CD8-positive, alpha-beta memory T cell (primary cell): Measurements from ENCODE around the gene POC5. TPM values are rescaled to one million over a fixed set of nuclear protein-coding genes. Genes with fewer than 3 reads are reported as not detected.
"Not testable (repeated sequence)": the region's sequence is repeated elsewhere in the genome, so short reads cannot be mapped to it uniquely, and the experiment has no call there.

ENCODE experiments used
- CTCF ChIA-PET: fragments of 350-600 bp; sonication (Branson Sonifier 250); formaldehyde crosslinking; loops from one replicate; lab custom pipeline; 2021; ENCODE audit warnings: antibody characterized with exemption; lab: Charles Lee
- POLR2A ChIA-PET: fragments of 350-600 bp; sonication (Branson Sonifier 250); formaldehyde crosslinking; loops from one replicate; lab custom pipeline; 2021; ENCODE audit warnings: antibody characterized with exemption; lab: Charles Lee
- DNase-seq, 5 donors: peaks; one replicate each; pipeline versions ENCODE4 v3.0.0 to v3.0.0-alpha.2; 2020 to 2022; ENCODE audit warnings: mixed read lengths in 1 of 5
- H3K27ac ChIP-seq: one replicate; pipeline ENCODE4 v1.7.0; 2013; ENCODE audit warnings: low read depth, mild to moderate bottlenecking, low read length, moderate library complexity
- H3K27me3 ChIP-seq: 2 replicates; pipeline ENCODE4 v1.7.0; 2013; ENCODE audit warnings: low read length, mild to moderate bottlenecking; ENCODE audit not compliant: insufficient read depth, poor library complexity, severe bottlenecking
- H3K36me3 ChIP-seq: 2 replicates; pipeline ENCODE4 v1.7.0; 2013; ENCODE audit warnings: mild to moderate bottlenecking, low read length, moderate library complexity; ENCODE audit not compliant: insufficient read depth
- H3K4me1 ChIP-seq: 2 replicates; pipeline ENCODE4 v1.7.0; 2013; ENCODE audit warnings: mild to moderate bottlenecking, low read length, moderate library complexity; ENCODE audit not compliant: insufficient read depth
- H3K4me3 ChIP-seq: 2 replicates; pipeline ENCODE4 v1.7.0; 2013; ENCODE audit warnings: mild to moderate bottlenecking, low read length
- H3K9me3 ChIP-seq: 2 replicates; pipeline ENCODE4 v1.7.0; 2013; ENCODE audit warnings: mild to moderate bottlenecking, low read length
- H3K27ac Mint-ChIP-seq, 8 donors: one replicate each; pipeline ENCODE4 v1.8.0; 2020 to 2021; ENCODE audit warnings: mixed read lengths in 8 of 8, mild to moderate bottlenecking in 6 of 8, inconsistent platforms in 3 of 8, moderate library complexity in 3 of 8
- H3K27me3 Mint-ChIP-seq, 2 donors: one replicate each; pipeline ENCODE4 v1.8.0; 2020 to 2021; ENCODE audit warnings: mixed read lengths in 2 of 2, mild to moderate bottlenecking in 1 of 2, moderate library complexity in 1 of 2
- H3K36me3 Mint-ChIP-seq, 3 donors: one replicate each; pipeline ENCODE4 v1.8.0; 2020 to 2021; ENCODE audit warnings: mixed read lengths in 3 of 3, inconsistent platforms in 1 of 3, mild to moderate bottlenecking in 1 of 3
- H3K4me1 Mint-ChIP-seq, 3 donors: one replicate each; pipeline ENCODE4 v1.8.0; 2020 to 2021; ENCODE audit warnings: mixed read lengths in 3 of 3, inconsistent platforms in 1 of 3, mild to moderate bottlenecking in 1 of 3
- H3K4me3 Mint-ChIP-seq, 7 donors: one replicate each; pipeline ENCODE4 v1.8.0; 2020 to 2021; ENCODE audit warnings: mixed read lengths in 7 of 7, mild to moderate bottlenecking in 6 of 7, moderate library complexity in 4 of 7, inconsistent platforms in 2 of 7
- H3K9me3 Mint-ChIP-seq, 5 donors: one replicate each; pipeline ENCODE4 v1.8.0; 2020 to 2022; ENCODE audit warnings: mixed read lengths in 5 of 5, mild to moderate bottlenecking in 3 of 5, moderate library complexity in 2 of 5, inconsistent platforms in 1 of 5
- polyA plus RNA-seq: library from polyadenylated mRNA; unstranded; fragments of 300-500 nt; fragmentation: Illumina TruSeq; gene quantifications from one replicate; pipeline ENCODE4 v1.2.3, GENCODE V29; 2021
- total RNA-seq, 2 experiments: library from RNA; stranded (reverse); gene quantifications; one replicate each; pipeline ENCODE4 v1.2.3, GENCODE V29; 2021

Gene POC5
- total and polyA plus RNA-seq, 3 experiments from 2014 or later = 15.2 to 16.9 (median 15.4) TPM

DNA sequence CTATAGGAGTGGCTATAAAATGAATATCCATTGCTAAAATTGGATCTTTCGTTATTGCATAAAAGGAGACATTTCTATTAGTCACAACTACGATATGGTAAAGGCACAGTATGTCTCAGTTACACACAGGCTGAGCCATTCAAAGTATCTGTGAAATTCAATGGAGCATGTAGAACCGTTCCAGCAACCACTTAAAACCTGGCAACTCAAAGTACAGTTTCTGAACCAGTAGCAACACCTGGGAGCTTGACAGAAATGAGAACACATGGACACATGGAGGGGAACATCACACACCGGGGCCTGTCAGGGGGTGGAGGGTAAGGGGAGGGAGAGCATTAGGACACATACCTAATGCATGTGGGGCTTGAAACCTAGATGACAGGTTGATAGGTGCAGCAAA is 15.4 kb downstream of the POC5 start:
- H3K27ac ChIP-seq = no peak overlapping the region
- Mint-ChIP-seq H3K4me3 (no peak overlapping the region), H3K9me3 (no peaks in the 10 kb centered on the region), H3K27me3 (no peaks in the 10 kb centered on the region), H3K4me1 (peaks cover 16 to 20% (median 20%) of the 10 kb centered on the region in 3 donors), H3K27ac (no peak overlapping the region), H3K36me3 (peaks cover 23 to 53% (median 27%) of the 10 kb centered on the region in 3 donors)
- POLR2A ChIA-PET = no interaction called here
- no peak overlapping the region for H3K4me3 ChIP-seq
- H3K36me3 ChIP-seq = peaks cover 20% of the 10 kb centered on the region
- H3K9me3 ChIP-seq = no peaks in the 10 kb centered on the region
- H3K27me3 ChIP-seq = no peaks in the 10 kb centered on the region
- H3K4me1 ChIP-seq = no peaks in the 10 kb centered on the region
- no peak for DNase-seq
- CTCF ChIA-PET = no interaction called here

DNA sequence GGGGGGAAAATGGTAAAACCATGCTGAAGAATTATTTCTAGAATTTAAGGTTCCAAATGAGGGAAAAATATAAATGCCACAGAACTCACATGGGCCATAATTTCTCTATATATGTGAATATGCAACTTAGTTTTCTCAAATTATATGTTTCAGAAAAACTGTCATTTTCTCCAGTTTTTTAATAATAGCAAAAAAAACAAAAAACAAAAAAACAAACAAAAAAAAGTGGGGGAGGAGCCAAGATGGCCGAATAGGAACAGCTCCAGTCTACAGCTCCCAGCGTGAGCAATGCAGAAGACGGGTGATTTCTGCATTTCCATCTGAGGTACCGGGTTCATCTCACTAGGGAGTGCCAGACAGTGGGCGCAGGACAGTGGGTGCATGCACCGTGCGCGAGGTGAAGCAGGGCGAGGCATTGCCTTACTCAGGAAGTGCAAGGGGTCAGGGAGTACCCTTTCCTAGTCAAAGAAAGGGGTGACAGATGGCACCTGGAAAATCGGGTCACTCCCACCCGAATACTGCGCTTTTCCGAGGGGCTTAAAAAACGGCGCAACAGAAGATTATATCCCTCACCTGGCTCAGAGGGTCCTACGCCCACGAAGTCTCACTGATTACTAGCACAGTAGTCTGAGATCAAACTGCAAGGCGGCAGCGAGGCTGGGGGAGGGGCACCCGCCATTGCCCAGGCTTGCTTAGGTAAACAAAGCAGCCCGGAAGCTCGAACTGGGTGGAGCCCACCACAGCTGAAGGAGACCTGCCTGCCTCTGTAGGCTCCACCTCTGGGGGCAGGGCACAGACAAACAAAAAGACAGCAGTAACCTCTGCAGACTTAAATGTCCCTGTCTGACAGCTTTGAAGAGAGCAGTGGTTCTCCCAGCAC is 21.5 kb downstream of the POC5 start:
- POLR2A ChIA-PET, H3K36me3 ChIP-seq, CTCF ChIA-PET, H3K27me3 Mint-ChIP-seq, H3K27me3 ChIP-seq, H3K4me1 ChIP-seq, H3K9me3 ChIP-seq, H3K27ac ChIP-seq, H3K4me3 ChIP-seq, H3K9me3 Mint-ChIP-seq, DNase-seq: not testable (repeated sequence)
- H3K27ac Mint-ChIP-seq = peak overlapping the region in 2 of 8 donors; percentile 63 to 88
- H3K36me3 Mint-ChIP-seq = peaks cover 4 to 44% (median 10%) of the 10 kb centered on the region in 3 donors
- peak overlapping the region in 1 of 7 donors; percentile 41 for H3K4me3 Mint-ChIP-seq
- peaks cover 5 to 30% (median 9%) of the 10 kb centered on the region in 3 donors for H3K4me1 Mint-ChIP-seq

DNA sequence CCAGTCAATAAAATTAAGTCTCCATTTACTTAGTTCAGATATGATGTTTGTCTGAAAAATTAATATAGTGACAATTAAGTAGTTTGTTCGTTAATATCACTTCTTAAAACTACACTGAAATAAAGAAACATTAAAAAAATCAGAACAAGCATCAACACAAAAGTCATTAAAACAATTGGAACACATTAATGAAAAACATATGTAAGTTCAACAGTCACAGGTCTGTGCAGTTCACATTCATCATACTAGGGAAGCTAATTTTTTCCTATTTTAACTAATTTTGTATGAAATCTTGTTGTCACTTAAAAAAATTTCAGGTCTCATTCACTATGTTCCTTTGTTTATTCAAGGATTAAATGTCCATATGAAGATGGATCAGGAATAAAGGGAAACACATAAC is 22.5 kb downstream of the POC5 start:
- CTCF ChIA-PET = no interaction called here
- DNase-seq = no peak
- POLR2A ChIA-PET = no interaction called here

DNA sequence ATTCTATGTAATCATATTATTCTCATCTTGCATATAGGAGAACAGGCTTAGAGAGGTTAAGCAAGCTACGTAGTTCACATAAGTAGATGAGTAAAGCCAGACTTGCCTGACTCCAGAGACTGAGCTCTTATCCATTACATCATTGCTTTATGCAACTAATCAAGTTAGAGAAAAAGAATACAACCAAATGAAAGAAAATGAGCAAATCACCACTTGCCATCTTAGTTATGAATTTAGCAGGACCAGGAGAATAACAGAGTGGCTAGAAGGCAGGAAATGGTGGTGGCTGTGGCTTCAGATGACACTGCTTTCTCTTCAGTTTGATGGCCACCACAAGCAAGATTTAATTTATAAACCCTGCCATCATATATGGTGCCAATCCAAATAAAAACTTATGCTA is 26.6 kb downstream of the POC5 start:
- peaks cover 20% of the 10 kb centered on the region for H3K36me3 ChIP-seq

More for the DNA sequence above, 22.5 kb downstream of the POC5 start:
- peaks cover 4 to 49% (median 10%) of the 10 kb centered on the region in 3 donors for H3K36me3 Mint-ChIP-seq
- H3K4me1 ChIP-seq = no peaks in the 10 kb centered on the region
- no peaks in the 10 kb centered on the region for H3K27me3 ChIP-seq
- H3K36me3 ChIP-seq = peaks cover 7% of the 10 kb centered on the region
- H3K9me3 Mint-ChIP-seq = no peaks in the 10 kb centered on the region
- H3K27ac Mint-ChIP-seq = peak overlapping the region in 1 of 8 donors; percentile 66
- H3K4me3 Mint-ChIP-seq = no peak overlapping the region
- no peaks in the 10 kb centered on the region for H3K27me3 Mint-ChIP-seq
- H3K27ac ChIP-seq = no peak overlapping the region
- H3K9me3 ChIP-seq = no peaks in the 10 kb centered on the region
- no peak overlapping the region for H3K4me3 ChIP-seq
- H3K4me1 Mint-ChIP-seq = peaks cover 7 to 33% (median 11%) of the 10 kb centered on the region in 3 donors

DNA sequence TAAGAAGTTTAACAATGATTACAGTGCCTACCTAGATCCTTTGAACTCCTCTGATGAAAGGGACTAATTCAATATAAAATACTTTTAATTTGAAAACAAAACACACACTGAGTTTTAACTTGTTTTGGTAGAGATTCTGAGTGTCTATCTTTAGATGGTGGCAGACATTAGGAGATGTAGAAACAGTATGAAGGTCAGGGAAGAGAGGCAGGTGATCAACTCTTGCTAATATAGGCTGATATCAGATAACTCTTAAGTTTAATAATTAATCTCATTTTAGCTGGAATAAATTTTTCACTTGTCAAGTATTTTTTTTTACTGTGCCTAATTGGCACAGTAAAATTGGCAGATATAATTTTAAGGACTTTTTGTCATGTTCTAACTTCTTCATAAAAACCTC is 30.8 kb downstream of the POC5 start:
- Histone ChIP-seq H3K4me1 (no peaks in the 10 kb centered on the region), H3K36me3 (peaks cover 22% of the 10 kb centered on the region), H3K4me3 (no peak overlapping the region), H3K27me3 (no peaks in the 10 kb centered on the region), H3K9me3 (no peaks in the 10 kb centered on the region), H3K27ac (no peak overlapping the region)
- no peak overlapping the region for H3K4me3 Mint-ChIP-seq
- no peaks in the 10 kb centered on the region for H3K27me3 Mint-ChIP-seq
- no peak for DNase-seq
- H3K36me3 Mint-ChIP-seq = peaks cover 0 to 59% (median 12%) of the 10 kb centered on the region in 3 donors
- peak overlapping the region in 2 of 8 donors; percentile 52 to 73 for H3K27ac Mint-ChIP-seq
- peaks cover 3 to 5% (median 4%) of the 10 kb centered on the region in 3 donors for H3K4me1 Mint-ChIP-seq
- CTCF ChIA-PET = interaction anchor here (1.0 kb wide), 1 partner anchor 450 kb away, joined by 3 read pairs; no protein-coding TSS in a partner anchor
- POLR2A ChIA-PET = no interaction called here
- no peaks in the 10 kb centered on the region for H3K9me3 Mint-ChIP-seq

More for the DNA sequence above, 26.6 kb downstream of the POC5 start:
- Mint-ChIP-seq H3K36me3 (peaks cover 0 to 69% (median 14%) of the 10 kb centered on the region in 3 donors), H3K27me3 (no peaks in the 10 kb centered on the region), H3K27ac (peak overlapping the region in 1 of 8 donors; percentile 16), H3K4me3 (no peak overlapping the region), H3K9me3 (no peaks in the 10 kb centered on the region), H3K4me1 (peaks cover 4 to 20% (median 8%) of the 10 kb centered on the region in 3 donors)
- no peak overlapping the region for H3K27ac ChIP-seq
- H3K9me3 ChIP-seq = no peaks in the 10 kb centered on the region
- DNase-seq = no peak
- H3K4me1 ChIP-seq = no peaks in the 10 kb centered on the region
- H3K27me3 ChIP-seq = no peaks in the 10 kb centered on the region
- ChIA-PET CTCF (no interaction called here), POLR2A (no interaction called here)
- H3K4me3 ChIP-seq = no peak overlapping the region

DNA sequence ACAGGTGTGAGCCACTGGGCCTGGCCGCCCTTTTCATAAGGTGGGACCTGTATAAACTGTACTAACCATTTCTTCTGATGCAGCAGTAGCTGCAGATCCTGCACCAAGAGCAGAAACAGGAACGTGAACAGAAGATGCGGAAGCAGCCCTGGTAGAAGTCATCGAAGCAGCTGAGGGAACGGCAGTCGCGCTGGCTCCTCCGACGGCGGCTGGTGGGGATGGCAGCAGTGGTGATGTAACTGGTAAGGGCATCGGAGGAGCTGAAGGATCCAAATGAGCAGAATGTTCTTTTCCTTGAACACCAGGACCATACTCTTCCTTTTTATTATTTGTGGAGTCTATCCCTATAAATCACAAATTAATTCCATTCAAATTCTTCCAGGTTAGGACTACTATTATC is 32.1 kb downstream of the POC5 start:
- POLR2A ChIA-PET = interaction anchor here (0.6 kb wide), 1 partner anchor 563 kb away, joined by 5 read pairs; no protein-coding TSS in a partner anchor
- CTCF ChIA-PET = no interaction called here
- Histone ChIP-seq H3K9me3 (no peaks in the 10 kb centered on the region), H3K36me3 (peaks cover 18% of the 10 kb centered on the region), H3K4me1 (no peaks in the 10 kb centered on the region), H3K27ac (no peak overlapping the region), H3K27me3 (no peaks in the 10 kb centered on the region), H3K4me3 (no peak overlapping the region)
- Mint-ChIP-seq H3K4me1 (no peaks in the 10 kb centered on the region), H3K27ac (no peak overlapping the region), H3K9me3 (no peaks in the 10 kb centered on the region), H3K4me3 (no peak overlapping the region), H3K36me3 (peaks cover 0 to 55% (median 12%) of the 10 kb centered on the region in 3 donors), H3K27me3 (no peaks in the 10 kb centered on the region)
- no peak for DNase-seq

DNA sequence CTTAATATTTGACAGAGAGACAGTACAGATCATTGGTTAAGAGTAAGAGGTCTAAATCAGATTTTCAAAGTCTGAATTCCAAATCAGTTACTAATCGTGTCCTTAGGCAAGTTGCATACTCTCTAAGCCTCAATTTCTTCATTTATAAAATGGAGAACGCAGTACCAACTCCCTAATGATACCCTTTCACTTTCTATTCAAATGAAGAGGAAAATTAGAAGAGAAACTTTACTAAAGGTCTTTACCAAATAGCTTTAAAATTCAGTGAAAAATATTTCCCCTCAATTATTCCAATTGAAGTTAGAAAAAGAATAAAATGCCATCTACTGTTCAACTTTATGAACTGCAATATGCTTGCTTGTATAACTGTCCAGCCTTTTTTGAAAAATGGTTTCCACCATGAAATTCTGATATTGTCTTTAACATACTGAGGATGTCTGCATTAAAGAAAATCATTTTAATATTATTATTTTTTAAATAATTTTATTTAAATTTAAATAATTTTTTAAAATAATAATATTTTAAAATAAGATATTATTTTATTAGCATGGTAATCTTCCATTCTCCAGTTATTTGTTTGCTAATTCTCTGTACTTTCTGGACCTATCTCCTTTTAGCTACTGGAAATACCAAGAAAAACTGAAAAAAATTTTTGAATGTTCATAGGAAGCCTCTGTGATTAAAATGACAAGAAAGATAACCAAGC is 36.0 kb downstream of the POC5 start:
- H3K27ac ChIP-seq = no peak overlapping the region
- no peak overlapping the region for H3K27ac Mint-ChIP-seq
- POLR2A ChIA-PET = interaction anchor here (0.9 kb wide), 1 partner anchor 444 kb away, joined by 4 read pairs; the partner anchor contains the start of gene ANKRD31

More for the DNA sequence above, 36.0 kb downstream of the POC5 start:
- Mint-ChIP-seq H3K4me3 (no peak overlapping the region), H3K4me1 (peaks cover 3 to 10% (median 4%) of the 10 kb centered on the region in 3 donors), H3K36me3 (peaks cover 0 to 44% (median 15%) of the 10 kb centered on the region in 3 donors), H3K9me3 (no peaks in the 10 kb centered on the region), H3K27me3 (no peaks in the 10 kb centered on the region)
- Histone ChIP-seq H3K4me3 (no peak overlapping the region), H3K36me3 (peaks cover 3% of the 10 kb centered on the region), H3K9me3 (no peaks in the 10 kb centered on the region), H3K4me1 (peaks cover 3% of the 10 kb centered on the region), H3K27me3 (no peaks in the 10 kb centered on the region)
- CTCF ChIA-PET = interaction anchor here (0.9 to 2.5 kb wide), 4 partner anchors 444 to 763 kb away, joined by 3 to 13 read pairs (median 3); partner anchors contain the start of gene ANKRD31
- peak in 2 of 5 donors; percentile 10 to 20 for DNase-seq
